OCI-LY3 (cell line): ENCODE data around the gene LINGO1.

Experiments
- H2AFZ ChIP-seq: fragments of 200-600, 300-600 bp; shearing (Covaris generic); 2 replicates; pipeline ENCODE4 v1.6.0; 2014; ENCODE audit warnings: antibody characterized with exemption, low read depth, low read length
- H3K27ac ChIP-seq: fragments of 200-600, 300-600 bp; sonication (generic); 2 replicates; pipeline ENCODE4 v1.5.1; 2014; ENCODE audit warnings: mild to moderate bottlenecking, low read length, moderate library complexity, mixed read lengths
- H3K27me3 ChIP-seq: fragments of 200-600, 300-600 bp; sonication (generic); 2 replicates; pipeline ENCODE4 v1.6.1; 2014; ENCODE audit warnings: low read depth, low read length, mixed read lengths
- H3K36me3 ChIP-seq: fragments of 200-600, 300-600 bp; sonication (generic); replicated peaks from 2 replicates; pipeline ENCODE3; 2014; ENCODE audit warnings: low read depth, low read length, mixed read lengths
- H3K4me1 ChIP-seq: fragments of 300-600, 200-600 bp; sonication (generic); 2 replicates; pipeline ENCODE4 v1.6.1; 2014; ENCODE audit warnings: low read length, mixed read lengths
- H3K4me2 ChIP-seq: fragments of 200-600, 300-600 bp; sonication (generic); 2 replicates; pipeline ENCODE4 v1.6.1; 2014; ENCODE audit warnings: low read length, mixed read lengths
- H3K4me3 ChIP-seq: fragments of 300-600, 200-600 bp; sonication (generic); 2 replicates; pipeline ENCODE4 v1.5.1; 2014; ENCODE audit warnings: antibody characterized with exemption, mild to moderate bottlenecking, low read length, moderate library complexity
- H3K79me2 ChIP-seq: fragments of 300-600, 200-600 bp; shearing (Covaris generic); 2 replicates; pipeline ENCODE4 v1.6.1; 2014; ENCODE audit warnings: mild to moderate bottlenecking, low read length, mixed read lengths
- H3K9ac ChIP-seq: fragments of 300-600, 200-600 bp; shearing (Covaris generic); 2 replicates; pipeline ENCODE4 v1.6.0; 2014; ENCODE audit warnings: mild to moderate bottlenecking, low read length, moderate library complexity
- H3K9me3 ChIP-seq: fragments of 200-600, 300-600 bp; shearing (Covaris generic); 2 replicates; pipeline ENCODE4 v1.6.1; 2014; ENCODE audit warnings: low read length, mixed read lengths; ENCODE audit not compliant: insufficient read depth
- H4K20me1 ChIP-seq: fragments of 200-600, 300-600 bp; sonication (generic); 2 replicates; pipeline ENCODE4 v1.6.1; 2016; ENCODE audit warnings: low read length, mixed read lengths; ENCODE audit not compliant: insufficient read depth
- EZH2phosphoT487 ChIP-seq: fragments of 200-600 bp; shearing (Covaris generic); IDR thresholded peaks from 2 replicates; pipeline ENCODE4 v1.6.1; 2018; ENCODE audit warnings: antibody characterized with exemption, mixed run types, low read depth
- TF ChIP-seq, protein P1 (sequence below): fragments of 200-600, 300-600 bp; sonication (generic); IDR thresholded peaks from 2 replicates; pipeline ENCODE4 v1.5.1; 2014; ENCODE audit warnings: antibody characterized with exemption, low read length, low read depth

The LINGO1 gene

DNA sequence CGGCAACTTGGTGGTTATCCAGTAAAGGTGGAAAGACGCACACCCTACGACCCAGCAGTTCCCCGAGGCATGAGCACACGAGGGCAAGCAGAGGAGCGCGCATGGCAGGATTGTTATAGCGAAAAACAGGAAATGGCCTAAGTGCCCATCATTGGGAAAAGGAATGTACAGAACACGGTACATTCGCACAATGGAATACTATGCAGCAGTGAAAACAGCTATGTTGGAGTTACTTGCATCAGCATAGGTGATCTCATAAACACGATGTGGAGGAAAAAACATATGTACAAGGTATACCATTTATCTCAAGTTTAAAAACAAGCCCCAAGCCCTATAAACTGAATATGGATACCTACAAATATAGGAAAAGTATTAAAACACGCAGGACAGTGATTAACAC lies 6.7 kb upstream of the LINGO1 start:
- Histone ChIP-seq H3K27ac (no peak overlapping the region), H3K36me3 (no peaks in the 10 kb centered on the region), H3K4me2 (no peak overlapping the region), H3K9me3 (no peaks in the 10 kb centered on the region), H2AFZ (no peak overlapping the region), H3K79me2 (no peaks in the 10 kb centered on the region), H3K4me3 (no peak overlapping the region), H3K9ac (no peak overlapping the region), H3K4me1 (peaks cover 3% of the 10 kb centered on the region; the same call in 1 of the 2 replicates), H3K27me3 (peaks cover 17% of the 10 kb centered on the region), H4K20me1 (no peaks in the 10 kb centered on the region)
- no peak for TF ChIP-seq EZH2phosphoT487
- TF ChIP-seq, protein P1, sequence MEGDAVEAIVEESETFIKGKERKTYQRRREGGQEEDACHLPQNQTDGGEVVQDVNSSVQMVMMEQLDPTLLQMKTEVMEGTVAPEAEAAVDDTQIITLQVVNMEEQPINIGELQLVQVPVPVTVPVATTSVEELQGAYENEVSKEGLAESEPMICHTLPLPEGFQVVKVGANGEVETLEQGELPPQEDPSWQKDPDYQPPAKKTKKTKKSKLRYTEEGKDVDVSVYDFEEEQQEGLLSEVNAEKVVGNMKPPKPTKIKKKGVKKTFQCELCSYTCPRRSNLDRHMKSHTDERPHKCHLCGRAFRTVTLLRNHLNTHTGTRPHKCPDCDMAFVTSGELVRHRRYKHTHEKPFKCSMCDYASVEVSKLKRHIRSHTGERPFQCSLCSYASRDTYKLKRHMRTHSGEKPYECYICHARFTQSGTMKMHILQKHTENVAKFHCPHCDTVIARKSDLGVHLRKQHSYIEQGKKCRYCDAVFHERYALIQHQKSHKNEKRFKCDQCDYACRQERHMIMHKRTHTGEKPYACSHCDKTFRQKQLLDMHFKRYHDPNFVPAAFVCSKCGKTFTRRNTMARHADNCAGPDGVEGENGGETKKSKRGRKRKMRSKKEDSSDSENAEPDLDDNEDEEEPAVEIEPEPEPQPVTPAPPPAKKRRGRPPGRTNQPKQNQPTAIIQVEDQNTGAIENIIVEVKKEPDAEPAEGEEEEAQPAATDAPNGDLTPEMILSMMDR, result no peak

DNA sequence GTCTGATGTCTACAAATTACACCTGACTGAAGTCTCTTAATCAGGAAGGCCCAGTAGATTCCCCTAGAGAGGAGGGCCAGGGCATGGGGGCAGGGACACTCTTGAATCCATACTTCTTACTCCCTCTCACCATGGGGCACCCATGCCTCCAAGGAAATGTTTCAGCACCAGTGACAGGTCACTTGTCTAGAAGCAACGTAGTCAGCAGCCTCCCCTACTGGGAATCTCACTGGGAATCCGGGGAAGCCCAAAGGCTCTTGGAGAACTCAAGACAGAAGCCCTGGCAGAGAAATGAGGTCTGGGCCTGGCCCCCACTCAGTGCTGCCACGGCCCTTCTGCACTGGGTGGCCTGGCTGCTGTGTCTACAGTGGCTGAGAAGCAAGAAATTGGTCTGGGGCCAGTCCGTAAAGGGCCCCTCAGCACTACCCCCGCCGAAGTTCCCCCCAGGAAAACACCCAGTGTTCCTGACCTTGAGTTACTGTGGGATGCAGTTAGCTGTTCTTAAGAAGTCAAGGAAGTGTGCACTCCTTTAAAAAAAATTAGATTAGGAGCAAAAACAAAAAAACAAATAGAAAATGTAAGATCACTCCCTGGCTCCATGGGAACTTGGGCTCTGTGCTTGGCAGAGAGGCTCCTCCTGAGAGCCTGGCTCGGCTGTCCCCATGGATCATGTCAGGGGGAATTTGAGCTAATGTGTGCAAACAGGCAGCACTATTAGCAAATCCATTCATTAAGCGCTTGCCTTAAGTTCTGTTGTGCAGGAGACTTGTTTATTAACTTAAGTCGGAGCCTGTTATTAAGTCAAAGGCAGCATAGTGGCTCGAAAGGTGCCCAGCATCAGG lies 5.4 kb upstream of the LINGO1 start:
- peaks cover 17% of the 10 kb centered on the region for H3K27me3 ChIP-seq

DNA sequence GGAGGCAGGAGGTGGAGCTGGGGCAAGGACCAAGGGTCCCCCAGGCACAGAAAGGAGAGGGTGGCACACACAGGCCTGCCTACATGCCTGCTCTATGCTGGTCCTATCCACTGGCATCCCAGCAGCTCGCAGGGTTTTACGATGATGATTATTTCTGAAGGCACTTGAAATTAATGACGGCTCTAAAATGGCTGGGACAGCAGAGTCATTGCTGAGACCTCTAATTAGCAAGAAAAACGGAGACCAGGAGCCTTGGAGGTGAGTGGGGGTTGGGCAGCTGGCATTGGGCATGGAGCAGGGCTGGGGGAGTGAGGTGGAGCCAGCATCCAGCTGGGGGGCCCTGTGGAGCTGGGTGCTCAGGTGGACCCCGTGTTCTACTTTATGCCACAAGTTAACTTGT lies 3.5 kb upstream of the LINGO1 start:
- Histone ChIP-seq H2AFZ (no peak overlapping the region), H3K9me3 (no peaks in the 10 kb centered on the region), H3K79me2 (no peaks in the 10 kb centered on the region), H3K4me3 (no peak overlapping the region), H3K36me3 (no peaks in the 10 kb centered on the region), H4K20me1 (no peaks in the 10 kb centered on the region), H3K9ac (no peak overlapping the region), H3K27me3 (peaks cover 21% of the 10 kb centered on the region), H3K4me2 (no peak overlapping the region), H3K4me1 (peaks cover 13% of the 10 kb centered on the region), H3K27ac (no peak overlapping the region)
- TF ChIP-seq EZH2phosphoT487, result no peak
- TF ChIP-seq, protein P1, result no peak

More for the DNA sequence above, 5.4 kb upstream of the LINGO1 start:
- H2AFZ ChIP-seq, result no peak overlapping the region
- H3K27ac ChIP-seq, result no peak overlapping the region
- no peak overlapping the region for H3K9ac ChIP-seq
- no peak overlapping the region for H3K4me3 ChIP-seq
- peaks cover 13% of the 10 kb centered on the region for H3K4me1 ChIP-seq
- no peak for TF ChIP-seq EZH2phosphoT487
- TF ChIP-seq, protein P1, result no peak
- no peak overlapping the region for H3K4me2 ChIP-seq
- no peaks in the 10 kb centered on the region for H3K36me3 ChIP-seq
- no peaks in the 10 kb centered on the region for H3K79me2 ChIP-seq
- H3K9me3 ChIP-seq, result no peaks in the 10 kb centered on the region
- H4K20me1 ChIP-seq, result no peaks in the 10 kb centered on the region

DNA sequence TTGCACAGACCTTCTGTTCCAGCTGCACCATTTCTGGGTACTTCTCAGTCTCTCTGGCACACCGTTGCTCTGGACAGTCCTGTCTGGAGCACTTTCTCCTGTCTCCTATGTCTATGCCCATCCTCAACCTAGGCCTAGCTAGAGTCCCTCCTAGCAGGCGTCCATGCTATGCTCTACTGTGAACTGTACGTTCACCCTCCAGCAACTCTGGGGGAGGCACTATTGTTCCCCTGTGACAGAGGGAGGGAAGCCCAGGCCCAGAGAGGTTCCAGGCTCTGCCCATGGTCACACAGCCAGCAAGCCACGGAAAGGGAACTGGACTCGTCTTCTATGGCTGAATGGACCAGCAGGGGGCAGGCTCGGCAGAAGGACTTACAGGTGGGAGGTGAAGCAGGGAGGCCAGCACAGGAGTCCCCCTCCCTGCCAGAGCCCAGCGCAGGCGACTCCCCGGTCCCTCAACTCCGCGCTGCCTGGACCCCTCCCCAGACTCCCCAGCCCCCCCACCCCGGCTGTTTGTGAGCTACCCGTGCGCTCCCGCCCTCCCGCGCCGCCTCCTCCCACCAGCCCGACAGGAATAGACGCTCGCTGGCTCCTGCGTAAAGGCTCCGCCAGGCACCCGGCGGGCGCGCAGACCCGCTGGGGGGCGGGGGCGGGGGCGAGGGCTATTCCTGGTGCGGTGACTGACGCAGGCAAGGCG lies 1.7 kb upstream of the LINGO1 start:
- Histone ChIP-seq H2AFZ (peak overlapping the region; percentile 89), H3K9me3 (no peaks in the 10 kb centered on the region), H3K4me1 (peaks cover 13% of the 10 kb centered on the region), H3K27me3 (peaks cover 36% of the 10 kb centered on the region), H3K79me2 (no peaks in the 10 kb centered on the region), H3K4me2 (peak overlapping the region; percentile 93), H4K20me1 (no peaks in the 10 kb centered on the region), H3K4me3 (peak overlapping the region; percentile 75), H3K27ac (no peak overlapping the region), H3K36me3 (no peaks in the 10 kb centered on the region), H3K9ac (peak overlapping the region; percentile 49)
- TF ChIP-seq EZH2phosphoT487, result no peak
- TF ChIP-seq, protein P1, result peak; percentile 88
